Stimulated activated CD4-positive, alpha-beta T cell treated with anti-CD3 and anti-CD28 coated beads, Interleukin-1b, Interleukin-23, amount 100 ng/mL, for 1 hour (primary cell): ENCODE data around the gene ENG.
"Not testable (repeated sequence)": the region's sequence is repeated elsewhere in the genome, so short reads cannot be mapped to it uniquely, and the experiment has no call there.

Source experiments
- DNase-seq, 2 donors: peaks; one replicate each; pipeline ENCODE4 v3.0.0-alpha.2; 2020; ENCODE audit warnings: low read depth in 2 of 2

Gene ENG

DNA sequence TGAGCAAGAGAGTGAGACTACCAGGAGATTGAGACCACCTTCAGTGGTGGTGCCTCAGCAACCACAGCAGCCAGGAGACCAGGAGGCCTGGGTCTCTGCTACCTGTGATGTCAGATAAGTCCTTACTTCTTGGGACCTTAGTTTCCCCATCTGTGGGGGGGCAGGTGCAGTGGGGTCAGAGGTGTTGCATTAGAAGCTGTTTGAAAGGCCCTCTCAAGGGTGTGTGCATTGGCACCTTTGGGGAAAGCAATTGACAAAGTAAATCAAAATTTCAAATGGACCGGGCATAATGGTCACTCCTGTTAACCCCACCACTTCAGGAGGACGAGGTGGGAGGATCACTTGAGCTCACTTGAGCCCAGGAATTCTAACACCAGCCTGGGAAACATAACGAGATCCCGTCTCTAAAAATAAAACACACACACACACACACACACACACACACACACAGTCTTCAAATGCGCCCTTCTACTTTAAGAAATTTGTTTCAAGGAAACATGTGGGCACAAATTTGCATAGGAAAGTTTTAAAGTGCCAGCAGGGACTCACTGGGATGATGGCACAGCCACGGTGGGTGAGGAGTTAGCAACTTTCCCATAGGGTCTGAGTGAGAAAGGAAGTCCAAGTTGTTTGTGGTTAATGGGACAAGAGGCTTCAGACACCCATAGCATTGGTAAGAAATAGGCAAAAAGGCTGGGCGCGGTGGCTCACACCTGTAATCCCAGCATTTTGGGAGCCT is 24.4 kb upstream of the ENG start:
- no peak for DNase-seq

DNA sequence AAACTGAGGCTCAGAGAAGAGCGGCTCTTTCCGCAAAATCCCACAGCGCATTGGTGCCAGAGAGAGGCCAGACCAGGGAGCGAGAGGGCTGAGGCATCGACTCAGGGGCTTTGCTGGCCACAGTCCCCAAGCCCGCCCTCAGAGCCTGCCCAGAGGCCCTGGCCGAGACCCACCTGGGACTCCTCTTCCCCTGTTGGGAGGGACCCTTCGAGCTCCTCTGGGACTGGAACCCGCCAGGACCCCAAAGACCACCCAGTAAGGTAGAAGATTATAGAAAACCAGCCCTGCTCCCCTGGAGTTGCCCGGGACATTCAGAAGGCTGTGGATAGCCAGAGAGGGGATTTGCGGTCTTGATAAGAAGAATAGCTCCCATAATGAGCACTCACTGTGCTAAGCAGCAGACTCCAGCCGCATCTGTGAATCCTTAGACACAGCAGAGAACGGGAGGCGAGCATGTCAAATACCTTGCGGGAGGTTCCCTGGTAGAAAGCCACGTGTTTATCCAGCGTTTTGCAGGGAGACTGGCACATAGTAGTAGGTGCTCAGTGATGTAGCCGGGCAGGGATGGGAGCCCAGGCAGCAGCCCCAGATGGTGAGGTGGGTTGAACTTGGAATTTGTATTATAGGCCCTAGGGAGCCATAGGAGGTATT is 23.7 kb upstream of the ENG start:
- no peak for DNase-seq

DNA sequence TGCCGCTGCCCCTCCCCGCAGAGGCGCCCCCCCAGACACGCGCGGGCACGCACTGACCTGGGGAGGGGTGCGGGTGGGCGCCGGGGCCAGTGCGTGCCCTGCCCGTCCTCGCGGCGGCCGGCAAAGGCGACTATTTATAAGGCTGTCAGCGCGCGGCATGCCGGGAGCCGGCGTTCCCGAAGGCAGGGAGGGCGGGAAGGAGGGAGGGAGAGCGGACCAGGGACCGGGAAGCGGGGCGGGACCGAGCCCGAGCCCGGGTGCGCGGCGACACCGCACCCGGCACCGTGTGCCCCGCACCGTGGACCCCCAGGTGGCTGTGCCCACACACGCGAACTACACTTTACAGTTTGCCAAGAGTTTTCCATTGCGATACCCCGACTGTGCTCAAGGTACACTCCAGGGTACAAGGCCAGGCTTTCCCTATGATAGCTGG is 23.1 kb upstream of the ENG start, which contains the start of gene AK1:
TSS of gene AK1 (minus strand) at position 110 of the 433 bp plus-strand sequence. CDS start 3,058 bp downstream, outside the sequence.
- no peak for DNase-seq

DNA sequence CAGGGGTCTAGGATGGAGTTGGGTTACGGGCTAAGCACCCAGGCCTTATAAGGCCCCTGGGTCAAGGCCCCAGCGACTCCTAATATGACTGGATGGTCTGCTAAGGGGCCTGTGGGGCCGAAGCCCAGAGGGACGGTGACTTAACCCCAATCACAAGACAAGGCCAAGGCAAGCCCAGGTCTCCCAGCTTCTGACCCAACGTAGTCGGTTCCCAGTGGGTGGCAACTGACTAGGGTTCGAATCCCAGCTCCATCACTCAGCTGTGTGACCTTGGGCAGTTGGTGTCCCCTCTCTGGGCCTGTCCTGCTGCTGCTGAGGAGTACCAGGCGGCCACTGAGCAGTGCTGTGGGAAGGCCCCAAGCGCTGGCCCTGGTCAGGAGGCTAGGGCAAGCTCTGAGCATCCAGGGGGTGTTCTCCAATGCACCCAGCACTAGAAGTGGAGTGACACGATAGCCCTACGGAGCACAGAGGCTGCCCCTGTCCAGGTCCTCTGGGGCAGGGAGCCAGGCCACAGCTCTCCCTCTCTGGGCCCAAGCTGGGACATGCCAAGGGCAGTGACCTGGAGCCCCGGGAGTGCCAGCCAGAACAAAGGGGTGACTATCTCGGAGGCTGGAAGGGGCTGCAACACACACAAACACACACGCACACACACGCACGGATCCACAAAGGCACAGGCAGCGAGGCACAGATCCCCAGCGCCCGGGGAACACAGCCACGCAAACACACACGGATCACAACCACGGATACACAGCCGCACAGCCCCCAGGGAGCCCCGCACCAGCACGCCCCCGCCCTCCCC is 22.5 kb upstream of the ENG start:
- no peak for DNase-seq

DNA sequence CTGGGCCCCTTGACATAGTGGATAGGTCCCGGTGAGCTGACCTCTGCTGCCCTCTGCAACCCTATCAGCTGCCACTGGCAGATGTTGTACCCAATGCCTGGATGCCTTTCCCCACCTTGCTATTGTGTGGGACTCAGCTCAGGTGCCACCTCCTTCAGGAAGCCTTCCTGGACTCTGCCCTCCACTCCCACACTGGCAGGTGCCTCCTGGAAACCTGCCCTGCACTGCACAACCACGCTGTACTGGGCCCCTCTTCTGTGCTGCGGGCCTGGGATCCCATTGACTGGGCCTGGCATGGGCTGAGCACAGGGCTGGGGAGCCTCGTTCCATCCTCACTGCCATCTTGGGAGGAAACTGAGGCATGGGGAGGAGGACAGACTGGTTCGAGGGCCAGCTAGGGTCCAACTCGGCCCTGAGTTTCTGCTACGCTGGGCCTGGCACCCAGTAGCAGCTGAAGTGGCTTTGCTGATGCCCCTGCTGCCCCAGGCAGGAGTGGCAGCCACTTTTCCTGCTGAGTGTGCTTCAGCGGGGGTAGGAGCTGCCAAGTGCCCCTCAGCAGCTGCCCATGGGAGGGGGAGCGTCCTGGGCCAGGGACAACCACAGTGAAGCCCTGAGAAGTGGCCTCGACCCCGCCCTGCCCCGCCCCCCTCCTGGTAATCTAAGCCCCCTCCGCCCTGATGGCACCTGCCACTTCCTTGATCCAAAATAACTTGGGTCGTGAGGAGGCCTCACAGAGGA is 21.7 kb upstream of the ENG start:
- no peak for DNase-seq

DNA sequence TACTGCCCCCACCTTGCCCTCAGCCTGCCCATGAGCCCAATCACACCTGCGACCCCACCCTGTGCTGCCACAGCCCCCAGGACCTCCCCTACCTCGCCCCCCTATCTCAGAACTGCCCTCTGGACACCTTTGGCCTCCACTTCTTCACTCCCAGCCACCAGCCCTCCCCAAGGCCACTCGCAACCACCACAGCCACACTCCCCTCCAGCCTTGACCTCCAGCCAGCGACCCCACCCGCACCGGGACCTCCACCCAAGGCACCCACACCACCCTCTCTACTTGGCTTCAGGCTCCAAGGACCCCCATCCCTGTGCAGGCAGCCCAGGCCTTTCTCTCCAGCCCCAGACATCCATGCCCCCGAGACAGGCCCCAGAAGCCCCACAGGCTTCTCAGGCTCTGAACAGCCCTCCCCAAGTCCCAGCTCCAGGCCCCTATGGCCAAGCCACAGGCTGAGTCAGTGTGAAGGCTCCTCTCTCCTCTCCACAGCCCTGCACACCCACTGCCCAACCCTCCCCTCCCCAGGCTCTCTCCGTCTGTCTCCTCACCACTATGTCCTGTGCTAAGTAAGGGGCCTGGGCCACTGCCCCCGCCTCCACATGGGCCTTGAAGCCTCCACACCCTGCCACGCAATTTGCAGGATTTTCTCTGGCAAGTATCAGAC is 21.0 kb upstream of the ENG start:
- DNase-seq = no peak

DNA sequence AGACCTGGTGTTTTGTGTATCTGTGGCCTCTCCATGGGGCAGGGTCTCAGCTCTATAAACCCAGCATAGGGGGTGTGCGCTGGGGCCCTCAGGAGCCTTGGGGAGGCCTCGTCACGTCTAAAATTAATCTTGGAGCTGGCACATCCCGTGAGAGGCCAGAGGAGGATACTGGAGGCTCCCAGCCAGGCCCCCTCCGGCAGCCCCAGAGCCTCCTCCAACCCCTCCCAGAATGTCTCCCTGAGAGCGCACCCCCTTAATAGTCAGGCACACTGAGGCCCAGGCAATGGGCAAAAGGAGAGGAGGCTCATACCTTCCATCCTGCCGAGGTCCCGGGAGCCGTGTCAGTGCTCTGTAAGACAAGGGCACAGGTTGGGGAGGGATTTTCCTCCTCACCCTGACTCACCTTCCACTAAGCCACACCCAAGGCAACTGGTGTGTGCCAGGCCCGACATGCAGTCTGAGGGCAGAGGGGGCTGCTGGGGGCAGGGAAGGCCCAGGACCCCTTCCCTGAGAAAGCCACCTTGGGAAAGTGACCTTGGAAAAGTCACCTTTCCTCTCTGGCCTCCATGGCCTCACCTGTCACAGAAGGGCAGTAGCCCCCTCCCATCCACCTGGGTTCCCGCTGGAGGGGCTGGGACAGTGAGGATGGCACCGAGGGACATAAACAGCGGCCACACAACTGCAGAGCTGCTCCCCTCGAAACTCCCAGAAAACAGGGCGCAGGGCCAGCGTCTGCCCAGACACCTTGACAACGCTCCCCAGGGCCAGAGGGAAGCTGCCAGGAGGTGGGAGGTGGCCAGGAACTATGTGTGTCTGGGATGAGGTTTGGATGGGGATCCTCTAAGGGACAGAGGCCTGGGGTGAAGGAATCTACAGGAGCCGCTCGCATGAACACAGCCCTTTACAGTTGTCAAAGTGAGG is 20.1 kb upstream of the ENG start:
- no peak for DNase-seq

DNA sequence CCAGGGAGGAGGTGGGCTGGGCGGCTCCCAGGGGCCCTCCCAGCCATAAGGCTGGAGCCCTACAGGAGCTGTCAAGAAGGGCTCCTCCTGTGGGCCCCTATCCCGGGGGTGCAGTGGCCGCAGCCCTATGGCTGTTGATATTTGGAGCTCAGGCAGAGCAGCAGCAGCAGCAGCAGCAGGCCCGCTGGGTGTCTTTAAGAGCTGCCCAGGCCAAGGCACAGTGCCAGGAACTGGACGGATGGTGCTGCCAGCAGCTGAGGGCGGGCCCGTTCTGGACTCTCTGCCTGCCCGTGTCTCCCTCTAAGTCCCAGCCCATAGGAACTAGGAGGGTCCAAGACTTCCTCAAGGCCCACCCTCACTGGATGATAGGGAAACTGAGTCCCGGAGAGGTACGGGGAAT is 19.4 kb upstream of the ENG start:
- DNase-seq = no peak

DNA sequence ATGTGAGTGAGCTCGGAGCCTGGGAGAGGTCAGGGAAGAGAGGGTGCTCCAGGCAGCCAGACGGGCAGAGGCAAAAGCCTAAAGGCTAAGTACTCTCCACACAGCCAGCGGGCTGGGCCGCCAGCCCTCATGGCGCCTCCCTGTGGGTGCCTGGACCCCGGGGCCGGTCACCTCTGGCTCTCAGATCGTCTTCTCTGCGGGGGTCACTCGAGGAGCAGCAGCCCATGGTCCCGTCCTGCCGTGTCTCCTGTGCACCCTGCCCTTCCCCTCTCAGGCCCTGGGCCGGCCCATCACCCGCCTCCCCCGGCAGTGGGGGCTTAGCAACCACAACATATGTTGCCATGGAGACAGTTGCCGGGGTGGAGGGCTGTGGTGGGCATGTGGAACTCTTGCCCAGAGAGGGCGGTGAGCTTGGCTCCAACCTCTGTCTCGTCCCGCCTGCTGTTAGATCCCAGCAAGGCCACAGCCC is 18.8 kb upstream of the ENG start:
- no peak for DNase-seq

DNA sequence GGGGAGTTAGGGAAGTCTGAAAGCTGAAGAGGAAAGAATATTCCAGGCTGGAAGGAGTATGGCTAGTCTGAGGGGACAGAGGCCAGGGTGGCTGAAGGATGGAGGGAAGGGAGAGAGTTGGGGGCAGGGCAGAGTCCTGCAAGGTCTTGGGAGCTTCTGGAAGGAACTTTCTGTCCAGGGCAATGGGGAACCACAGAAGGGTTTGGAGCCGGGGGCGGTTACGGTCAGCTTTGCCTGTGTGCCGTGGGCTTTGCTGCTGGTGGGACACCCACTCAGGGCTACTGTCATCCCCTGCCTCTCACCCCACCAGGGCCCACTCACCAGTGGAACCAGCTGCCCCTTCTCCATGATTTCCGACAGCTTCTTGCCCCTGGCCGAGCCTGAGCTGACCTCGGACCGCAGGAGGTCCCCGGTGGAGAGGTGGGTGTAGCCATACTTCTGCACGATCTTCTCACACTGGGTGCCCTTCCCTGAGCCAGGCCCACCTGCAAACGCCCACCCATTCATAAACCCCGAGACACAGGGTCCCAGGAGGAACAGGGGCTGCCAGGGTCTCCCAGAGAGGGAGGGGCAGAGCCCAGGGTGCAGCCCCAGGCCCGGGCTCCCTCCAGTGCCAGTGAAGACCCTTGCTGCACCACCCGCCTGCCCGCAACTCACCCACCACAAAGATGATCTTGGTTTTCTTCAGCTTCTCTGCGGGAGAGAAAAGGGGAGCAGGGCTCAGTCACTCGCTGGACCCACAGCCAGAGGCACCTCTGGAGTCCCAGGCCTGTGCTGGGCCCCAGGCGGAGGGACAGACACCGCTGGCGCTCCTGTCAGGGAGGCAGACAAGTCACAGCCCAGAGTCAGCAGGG is 18.1 kb upstream of the ENG start:
- DNase-seq = no peak

DNA sequence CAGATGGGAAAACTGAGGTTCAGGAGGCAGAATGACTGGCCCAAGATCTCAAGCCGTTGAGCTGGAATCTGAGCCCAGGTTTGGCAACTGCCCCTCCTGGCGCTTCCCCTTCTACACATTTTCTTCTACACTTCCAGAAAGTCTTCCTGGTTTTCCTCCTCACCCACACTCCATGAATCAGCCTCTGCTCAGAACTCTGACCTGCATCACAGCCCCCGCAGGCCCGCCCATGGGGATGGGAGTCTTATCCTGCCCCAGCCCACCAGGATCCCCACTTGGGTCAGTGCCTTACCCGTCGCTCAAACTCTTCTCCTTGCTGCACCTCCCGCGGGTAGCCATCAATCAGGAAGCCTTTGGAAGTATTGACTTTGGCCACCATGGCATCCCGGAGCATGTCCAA is 17.1 kb upstream of the ENG start:
- DNase-seq = no peak

DNA sequence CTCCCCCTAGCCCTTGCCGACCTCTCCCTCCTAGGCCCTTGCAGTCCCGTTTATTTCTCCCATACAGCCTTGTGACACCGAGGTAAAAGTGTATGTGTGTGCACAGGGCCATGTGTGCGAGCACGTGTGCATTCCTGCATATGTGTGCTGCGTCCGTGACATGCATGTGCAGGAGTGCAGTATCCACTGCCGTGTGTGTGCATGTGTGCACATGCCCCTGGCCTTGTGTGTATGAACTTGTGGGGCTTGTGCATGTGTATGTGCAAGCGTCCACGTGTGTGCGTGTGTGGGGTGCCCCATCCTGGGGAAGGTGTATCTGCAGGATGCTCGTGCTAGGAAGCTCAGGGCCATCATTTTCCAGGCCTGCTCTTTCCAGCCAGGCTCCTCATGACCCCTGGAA is 16.4 kb upstream of the ENG start:
- no peak for DNase-seq

DNA sequence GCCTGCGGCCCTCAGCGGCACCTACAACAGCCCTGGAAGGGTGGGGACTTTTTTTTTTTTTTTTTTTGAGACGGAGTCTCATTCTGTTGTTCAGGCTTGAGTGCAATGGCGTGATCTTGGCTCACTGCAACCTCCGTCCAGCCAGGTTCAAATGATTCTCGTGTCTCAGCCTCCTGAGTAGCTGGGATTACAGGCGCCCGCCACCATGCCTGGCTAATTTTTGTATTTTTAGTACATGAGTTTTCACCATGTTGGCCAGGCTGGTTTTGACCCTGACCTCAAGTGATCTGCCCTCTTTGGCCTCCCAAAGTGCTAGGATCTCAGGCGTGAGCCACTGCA is 15.7 kb upstream of the ENG start:
- not testable (repeated sequence) for DNase-seq

DNA sequence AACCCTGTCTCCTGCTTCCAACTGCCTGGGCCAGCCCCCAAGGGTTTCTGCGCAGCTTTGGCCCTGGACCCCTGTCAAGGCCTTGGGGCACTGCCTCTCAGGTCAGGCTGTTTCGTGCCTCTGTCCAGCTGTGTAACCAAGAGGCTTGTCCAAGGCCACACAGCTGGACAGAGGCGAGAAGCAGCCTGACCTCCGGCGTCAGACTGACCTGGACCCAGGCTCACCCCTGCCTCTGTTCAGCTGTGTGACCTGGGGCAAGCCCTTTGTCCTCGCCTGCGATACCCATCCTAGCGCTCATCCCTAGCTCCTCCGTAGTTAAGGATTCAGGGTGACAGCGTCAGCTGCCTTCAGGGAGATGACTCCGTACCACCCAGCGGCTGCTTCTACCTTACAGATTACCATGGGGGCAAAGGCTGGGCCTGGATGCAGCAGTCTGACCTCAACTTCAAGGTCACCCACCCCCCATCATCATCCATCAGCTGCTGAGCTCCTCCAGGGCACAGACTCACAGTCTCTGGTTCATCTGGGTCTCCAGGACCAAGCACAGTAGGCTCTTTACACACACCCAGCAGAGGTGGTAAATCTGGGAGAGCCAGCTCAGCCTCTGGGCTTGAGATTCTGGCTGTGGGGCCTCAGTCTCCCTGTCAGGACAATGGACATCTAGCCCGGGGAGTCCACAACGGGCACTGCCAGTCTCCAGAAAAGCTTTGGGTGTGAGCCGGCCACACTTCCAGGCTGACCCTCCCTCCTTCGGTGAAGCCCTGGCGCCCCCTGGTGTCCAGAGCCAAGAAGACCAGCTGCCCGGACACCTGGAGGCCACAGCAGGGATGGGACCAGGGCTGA is 15.1 kb upstream of the ENG start:
- DNase-seq = peak; percentile 46 to 69

DNA sequence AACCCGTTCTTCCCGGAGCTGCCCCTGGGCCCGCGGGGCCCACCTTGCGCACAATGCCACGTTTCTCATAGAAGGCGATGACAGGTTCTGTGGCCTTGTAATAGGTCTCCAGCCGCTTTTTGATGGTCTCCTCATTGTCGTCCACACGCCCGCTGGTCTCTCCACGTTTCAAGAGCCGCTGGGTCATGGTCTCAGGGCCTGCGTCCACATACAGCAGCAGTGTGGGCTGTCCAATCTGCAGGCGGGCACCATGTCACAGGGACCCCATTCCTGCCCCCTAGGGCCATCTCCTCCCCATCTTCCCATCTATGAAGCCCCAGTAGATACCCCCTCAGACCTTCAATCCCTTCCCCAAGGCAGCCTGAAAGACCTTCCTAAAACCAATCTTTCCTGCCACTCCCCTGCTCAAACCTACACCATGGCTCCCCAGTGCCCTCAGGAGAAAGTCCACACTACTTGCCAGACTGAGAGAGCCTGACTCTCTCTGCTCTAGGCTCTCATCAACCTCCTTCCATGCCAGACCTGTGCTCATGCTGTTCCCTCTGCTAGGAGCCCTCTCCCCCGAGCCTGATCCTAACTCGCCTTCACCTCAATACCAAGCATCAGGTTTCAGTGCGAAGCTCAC is 13.9 kb upstream of the ENG start:
- DNase-seq = no peak

DNA sequence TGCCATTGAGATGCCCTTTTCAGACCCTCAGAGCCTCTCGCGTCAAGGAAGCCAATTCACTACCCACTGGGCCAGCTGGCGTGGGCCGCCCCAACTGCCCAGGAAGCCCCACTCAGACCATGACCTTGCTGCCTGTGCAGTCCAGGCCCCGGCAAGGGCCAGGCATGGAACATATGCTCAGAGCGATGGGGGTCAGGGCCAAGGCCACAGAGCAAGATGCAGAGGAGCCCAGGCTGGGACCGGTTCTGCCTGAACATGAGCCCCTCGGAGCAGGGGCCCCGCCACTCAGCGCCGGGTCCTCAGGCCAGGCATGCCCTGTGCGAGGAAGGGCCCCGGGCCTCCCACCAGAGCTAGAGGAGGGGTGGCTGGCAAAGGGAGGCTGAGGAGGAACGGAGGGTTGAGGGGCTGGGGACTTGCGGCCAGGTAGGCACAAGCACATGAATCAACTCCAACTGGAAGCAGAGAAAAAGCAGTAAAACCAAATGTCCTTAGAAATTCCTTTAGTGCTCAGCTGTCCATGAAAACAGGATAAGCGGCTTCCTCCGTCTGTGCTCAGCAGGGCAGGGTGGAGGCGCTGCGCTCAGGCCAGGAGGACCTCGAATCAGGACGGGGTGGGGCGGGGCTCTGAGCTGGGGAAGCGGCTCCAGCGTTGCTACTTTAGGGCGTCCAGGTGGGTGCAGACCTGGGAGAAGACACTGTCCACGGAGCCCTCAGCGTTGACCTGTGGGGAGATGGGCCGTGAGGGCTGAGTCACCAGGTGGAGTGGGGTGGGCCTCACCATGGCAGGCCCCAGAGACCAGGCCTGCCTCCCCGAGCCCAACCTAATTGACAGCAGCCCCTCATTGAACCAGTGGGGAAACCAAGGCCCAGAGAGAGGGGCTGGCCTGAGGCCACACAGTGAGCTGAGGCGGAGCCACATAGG is 13.2 kb upstream of the ENG start:
- DNase-seq = no peak

DNA sequence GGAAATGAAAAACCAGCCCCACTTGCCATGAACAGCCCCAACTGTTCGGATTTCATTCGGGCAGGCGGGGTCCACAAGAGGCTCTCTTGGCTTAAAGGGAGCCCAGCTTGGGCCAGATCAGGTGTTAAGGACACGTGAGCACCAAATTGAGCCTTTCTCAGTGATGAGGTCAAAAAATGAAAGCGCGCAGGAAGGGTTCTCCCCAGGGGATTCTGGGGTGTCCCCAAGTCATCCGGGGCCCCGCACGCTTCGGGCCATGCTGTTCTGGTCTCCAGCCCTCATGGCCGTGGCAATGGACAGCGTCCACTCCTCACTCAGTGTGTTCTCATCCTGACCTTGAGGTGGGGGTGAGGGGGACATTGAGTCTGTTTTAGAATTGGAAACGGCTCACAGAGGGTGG is 12.1 kb upstream of the ENG start:
- DNase-seq = no peak
